Measurements from ENCODE around the gene ITGA6. TPM values are rescaled to one million over a fixed set of nuclear protein-coding genes. Genes with fewer than 3 reads are reported as not detected.

The ITGA6 gene
- total RNA-seq, 1 experiment from 2014 or later: 78.3 TPM

- Histone ChIP-seq H2BK15ac (ENCODE audit: low read depth, low read length) (no peak overlapping the region), H3K4me2 (ENCODE audit: insufficient read depth, insufficient read length, low read length) (no peak overlapping the region), H2BK120ac (ENCODE audit: low read depth, low read length, poor library complexity, severe bottlenecking) (no peak overlapping the region), H4K91ac (ENCODE audit: insufficient read length, low read depth, low read length) (no peak overlapping the region), H2AFZ (ENCODE audit: low read length) (no peak overlapping the region), H3K18ac (ENCODE audit: insufficient read length, low read depth, low read length) (no peak overlapping the region), H2BK12ac (ENCODE audit: insufficient read length, low read depth, low read length) (no peak overlapping the region), H3K23me2 (ENCODE audit: insufficient read length, low read depth, low read length, poor library complexity, severe bottlenecking) (no peaks in the 10 kb centered on the region), H4K8ac (replicated peaks; ENCODE audit: insufficient read length, low read depth, low read length) (no peak overlapping the region), H3K14ac (ENCODE audit: insufficient read depth, low read length) (no peak overlapping the region), H4K5ac (ENCODE audit: insufficient read length, low read depth, low read length) (no peak overlapping the region), H3K79me2 (ENCODE audit: insufficient read depth, low read length) (no peaks in the 10 kb centered on the region), H4K20me1 (ENCODE audit: control insufficient read depth, insufficient read depth, insufficient read length) (no peaks in the 10 kb centered on the region), H3K27ac (ENCODE audit: insufficient read length, low read depth, low read length) (no peak overlapping the region), H3K9ac (ENCODE audit: extremely low read depth, insufficient read length, low read length) (no peak overlapping the region), H3K9me3 (ENCODE audit: control insufficient read depth, low read depth, low read length) (peaks cover 28% of the 10 kb centered on the region), H3K79me1 (ENCODE audit: insufficient read depth, low read depth, low read length, poor library complexity, severe bottlenecking) (no peaks in the 10 kb centered on the region), H3K27me3 (ENCODE audit: insufficient read depth, low read length) (no peaks in the 10 kb centered on the region), H3K23ac (ENCODE audit: insufficient read length, low read depth, low read length) (no peak overlapping the region), H3K4me1 (ENCODE audit: insufficient read depth, low read length) (no peaks in the 10 kb centered on the region), H3K56ac (ENCODE audit: insufficient read length, low read depth, low read length) (no peak overlapping the region), H2BK20ac (ENCODE audit: low read depth, low read length, poor library complexity, severe bottlenecking) (no peak overlapping the region), H2AK5ac (ENCODE audit: insufficient read length, low read length) (no peak overlapping the region), H3T11ph (ENCODE audit: low read length) (no peak overlapping the region), H3K4ac (ENCODE audit: low read depth, low read length) (no peak overlapping the region), H2BK5ac (ENCODE audit: insufficient read length, low read length) (no peak overlapping the region)
- no peak for DNase-seq
- no peaks in the 10 kb centered on the region for H3K27me3 Mint-ChIP-seq (ENCODE audit: low read depth)
- H3K9me3 Mint-ChIP-seq: peaks cover 32 to 35% of the 10 kb centered on the region in 2 experiments
- H3K4me3 Mint-ChIP-seq: no peak overlapping the region
- no peak overlapping the region for H3K27ac Mint-ChIP-seq
- peaks cover 6 to 13% of the 10 kb centered on the region in 2 experiments for H3K4me1 Mint-ChIP-seq
- WGBS (ENCODE audit: extremely low coverage, insufficient read length, low lambda C conversion rate): no CpG with 5 or more reads among the region's 5 CpGs
- peaks cover 50 to 61% (median 56%) of the 10 kb centered on the region in 3 experiments for H3K36me3 Mint-ChIP-seq (ENCODE audit: insufficient read depth in 1 of 3, low read depth in 3 of 3)
- TF ChIP-seq CTCF (conservative IDR thresholded peaks at IDR 0.05): no peak
These were observed 83.2 kb downstream of the ITGA6 start for GRCh38 chr2:172510548-172510947.

All from H9 (cell line).